Trophoblast cell (in vitro differentiated cells and primary cell): ENCODE data around the gene QTRT2.

Source experiments
- DNase-seq, 2 donors: peaks; one replicate each; pipeline ENCODE4 v3.0.0-alpha.2; 2016
- H2AFZ ChIP-seq: 2 replicates; pipeline ENCODE4 v1.6.1; 2013; ENCODE audit warnings: low read length, moderate library complexity, mild to moderate bottlenecking; ENCODE audit not compliant: insufficient read depth, poor library complexity
- H2AK5ac ChIP-seq: 2 replicates; pipeline ENCODE4 v1.6.1; 2013; ENCODE audit warnings: mild to moderate bottlenecking, low read length
- H2BK120ac ChIP-seq: 2 replicates; pipeline ENCODE4 v1.6.1; 2013; ENCODE audit warnings: low read length, mild to moderate bottlenecking, moderate library complexity; ENCODE audit not compliant: insufficient read depth, poor library complexity
- H2BK12ac ChIP-seq: 2 replicates; pipeline ENCODE4 v1.6.1; 2013; ENCODE audit warnings: mild to moderate bottlenecking, low read length, moderate library complexity
- H2BK5ac ChIP-seq: 2 replicates; pipeline ENCODE4 v1.6.1; 2013; ENCODE audit warnings: low read length, low read depth, moderate library complexity, mild to moderate bottlenecking; ENCODE audit not compliant: poor library complexity
- H3K14ac ChIP-seq: 2 replicates; pipeline ENCODE4 v1.6.1; 2013; ENCODE audit warnings: mild to moderate bottlenecking, low read length
- H3K18ac ChIP-seq: 2 replicates; pipeline ENCODE4 v1.6.1; 2013; ENCODE audit warnings: mild to moderate bottlenecking, low read length
- H3K23ac ChIP-seq: 2 replicates; pipeline ENCODE4 v1.6.1; 2013; ENCODE audit warnings: low read length
- H3K27ac ChIP-seq: 2 replicates; pipeline ENCODE4 v1.5.1; 2013; ENCODE audit warnings: low read depth, mild to moderate bottlenecking, inconsistent platforms, low read length, moderate library complexity
- H3K27me3 ChIP-seq: 2 replicates; pipeline ENCODE4 v1.6.1; 2013; ENCODE audit warnings: inconsistent platforms, mild to moderate bottlenecking, low read length, moderate library complexity; ENCODE audit not compliant: insufficient read depth
- H3K36me3 ChIP-seq, 2 experiments: 1 replicate in 1 of 2; 2 replicates in 1 of 2; pipeline ENCODE4 v1.6.1; 2013; ENCODE audit warnings: low read length in 2 of 2, mild to moderate bottlenecking in 2 of 2, moderate library complexity in 1 of 2; ENCODE audit not compliant: insufficient read depth in 2 of 2, control insufficient read depth in 1 of 2
- H3K4ac ChIP-seq: 2 replicates; pipeline ENCODE4 v1.6.1; 2013; ENCODE audit warnings: low read depth, mild to moderate bottlenecking, low read length, moderate library complexity
- H3K4me1 ChIP-seq, 2 experiments: 1 replicate in 1 of 2; 2 replicates in 1 of 2; pipeline ENCODE4 v1.6.1; 2013; ENCODE audit warnings: low read length in 2 of 2, mild to moderate bottlenecking in 2 of 2, moderate library complexity in 1 of 2; ENCODE audit not compliant: insufficient read depth in 2 of 2, control insufficient read depth in 1 of 2
- H3K4me2 ChIP-seq: 2 replicates; pipeline ENCODE4 v1.6.1; 2013; ENCODE audit warnings: inconsistent platforms, mild to moderate bottlenecking, low read length, moderate library complexity
- H3K4me3 ChIP-seq: 2 replicates; pipeline ENCODE4 v1.5.1; 2013; ENCODE audit warnings: mild to moderate bottlenecking, low read depth, low read length, inconsistent platforms
- H3K79me1 ChIP-seq: one replicate; pipeline ENCODE4 v1.6.1; 2013; ENCODE audit warnings: low read length
- H3K79me2 ChIP-seq: 2 replicates; pipeline ENCODE4 v1.6.1; 2013; ENCODE audit warnings: low read length, mild to moderate bottlenecking; ENCODE audit not compliant: control insufficient read depth, insufficient read depth, poor library complexity
- H3K9ac ChIP-seq: 2 replicates; pipeline ENCODE4 v1.6.1; 2013; ENCODE audit warnings: mild to moderate bottlenecking, low read length
- H3K9me3 ChIP-seq: 2 replicates; pipeline ENCODE4 v1.6.1; 2013; ENCODE audit warnings: low read depth, mild to moderate bottlenecking, control low read depth, inconsistent platforms, low read length; ENCODE audit not compliant: insufficient read depth
- H4K12ac ChIP-seq: 2 replicates; pipeline ENCODE4 v1.6.1; 2013; ENCODE audit warnings: low read depth, mild to moderate bottlenecking, low read length, moderate library complexity
- H4K8ac ChIP-seq: 2 replicates; pipeline ENCODE4 v1.6.1; 2013; ENCODE audit warnings: low read depth, mild to moderate bottlenecking, low read length, moderate library complexity
- H4K91ac ChIP-seq: one replicate; pipeline ENCODE4 v1.6.1; 2013; ENCODE audit warnings: low read depth, mild to moderate bottlenecking, low read length, moderate library complexity
- WGBS: extraction: QIAGEN DNeasy Blood & Tissue Kit; methylation state at CpG from one replicate; pipeline ENCODE4 v1.1.7; 2013; ENCODE audit warnings: missing lambda C conversion rate; ENCODE audit not compliant: insufficient read length, insufficient coverage; ENCODE audit errors: extremely low coverage; 5-methylcytosine and 5-hydroxymethylcytosine counted together

QTRT2 gene

DNA sequence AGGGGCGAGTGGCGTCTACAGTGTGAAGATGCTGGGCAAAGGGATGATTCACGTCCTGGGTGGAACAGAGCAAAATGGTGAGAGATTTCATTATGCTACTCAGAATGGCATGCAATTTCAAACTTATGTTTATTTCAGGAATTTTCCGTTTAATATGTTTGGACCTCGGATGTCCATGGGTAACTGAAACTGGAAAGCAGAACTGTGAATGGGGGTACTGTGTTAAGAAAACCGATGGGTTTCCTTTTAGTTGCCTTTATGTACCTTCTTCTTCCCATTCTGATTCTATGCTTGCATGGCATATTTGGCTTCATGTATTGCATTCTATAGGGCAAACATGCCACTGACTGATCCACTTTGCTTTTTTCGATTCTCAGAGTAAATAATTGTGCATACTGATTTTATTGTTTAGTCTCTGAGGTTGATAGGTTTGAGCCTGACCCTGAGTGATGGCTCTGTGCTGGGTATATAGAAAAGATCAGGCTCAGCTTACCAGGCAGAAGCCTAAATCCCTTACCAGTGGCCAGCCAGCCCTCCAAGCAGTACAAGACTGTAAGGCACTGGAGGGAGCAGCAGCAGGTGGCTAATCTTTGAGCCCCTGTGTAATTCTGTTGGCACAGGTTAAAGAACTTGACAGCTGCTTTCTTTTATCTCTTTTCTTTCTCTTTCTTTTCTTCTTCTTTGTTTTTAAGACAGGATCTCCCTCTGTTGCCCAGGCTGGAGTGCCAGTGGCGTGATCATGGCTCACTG, 4.5 kb downstream of the QTRT2 start:
- no CpG with 5 or more reads among the region's 8 CpGs for WGBS

GRCh38 chr3:114067804-114068203, 11.3 kb downstream of the QTRT2 start:
- H3K4me2 ChIP-seq: no peak overlapping the region
- peaks cover 9 to 12% of the 10 kb centered on the region in 2 experiments for H3K36me3 ChIP-seq
- H2AK5ac ChIP-seq: no peak overlapping the region
- H3K4me3 ChIP-seq: no peak overlapping the region
- no peaks in the 10 kb centered on the region for H3K9me3 ChIP-seq
- H4K12ac ChIP-seq: no peak overlapping the region
- no peak overlapping the region for H4K8ac ChIP-seq
- WGBS: no CpG with 5 or more reads among the region's 4 CpGs
- no peak overlapping the region for H2BK5ac ChIP-seq
- H2BK120ac ChIP-seq: no peak overlapping the region
- H2AFZ ChIP-seq: no peak overlapping the region
- no peak for DNase-seq
- H3K79me2 ChIP-seq: no peaks in the 10 kb centered on the region
- H3K27ac ChIP-seq: no peak overlapping the region
- H3K23ac ChIP-seq: no peak overlapping the region
- H4K91ac ChIP-seq: no peak overlapping the region
- H3K9ac ChIP-seq: no peak overlapping the region
- H3K79me1 ChIP-seq: no peaks in the 10 kb centered on the region
- H2BK12ac ChIP-seq: no peak overlapping the region
- no peaks in the 10 kb centered on the region for H3K27me3 ChIP-seq
- no peak overlapping the region for H3K14ac ChIP-seq
- H3K4me1 ChIP-seq: no peaks in the 10 kb centered on the region
- H3K4ac ChIP-seq: no peak overlapping the region
- H3K18ac ChIP-seq: no peak overlapping the region

More for the DNA sequence above, 4.5 kb downstream of the QTRT2 start:
- no peak overlapping the region for H3K27ac ChIP-seq
- H4K12ac ChIP-seq: no peak overlapping the region
- no peak overlapping the region for H3K18ac ChIP-seq
- H3K4me3 ChIP-seq: no peak overlapping the region
- H3K4me2 ChIP-seq: no peak overlapping the region
- peaks cover 2% of the 10 kb centered on the region for H3K79me1 ChIP-seq
- H4K8ac ChIP-seq: no peak overlapping the region
- peaks cover 3 to 4% of the 10 kb centered on the region in 2 experiments for H3K36me3 ChIP-seq
- no peaks in the 10 kb centered on the region for H3K4me1 ChIP-seq
- no peaks in the 10 kb centered on the region for H3K27me3 ChIP-seq
- H2BK12ac ChIP-seq: no peak overlapping the region
- no peak overlapping the region for H3K4ac ChIP-seq
- no peak for DNase-seq
- no peak overlapping the region for H3K23ac ChIP-seq
- H3K14ac ChIP-seq: no peak overlapping the region
- no peaks in the 10 kb centered on the region for H3K9me3 ChIP-seq
- H4K91ac ChIP-seq: no peak overlapping the region
- H2BK5ac ChIP-seq: no peak overlapping the region
- H2AFZ ChIP-seq: no peak overlapping the region
- peaks cover 3% of the 10 kb centered on the region for H3K79me2 ChIP-seq
- no peak overlapping the region for H2BK120ac ChIP-seq
- no peak overlapping the region for H2AK5ac ChIP-seq
- no peak overlapping the region for H3K9ac ChIP-seq

GRCh38 chr3:114068336-114068735, 11.8 kb downstream of the QTRT2 start:
- H3K9ac ChIP-seq: no peak overlapping the region
- no peak overlapping the region for H2AFZ ChIP-seq
- H4K12ac ChIP-seq: no peak overlapping the region
- H2BK5ac ChIP-seq: no peak overlapping the region
- no peak for DNase-seq
- no peak overlapping the region for H4K8ac ChIP-seq
- no peak overlapping the region for H3K4me3 ChIP-seq
- WGBS: no CpG with 5 or more reads among the region's 4 CpGs
- H3K23ac ChIP-seq: no peak overlapping the region
- no peak overlapping the region for H2AK5ac ChIP-seq
- H3K9me3 ChIP-seq: no peaks in the 10 kb centered on the region
- no peak overlapping the region for H4K91ac ChIP-seq
- no peak overlapping the region for H2BK120ac ChIP-seq
- H3K36me3 ChIP-seq: peaks cover 9 to 14% of the 10 kb centered on the region in 2 experiments
- no peak overlapping the region for H3K4ac ChIP-seq
- no peaks in the 10 kb centered on the region for H3K27me3 ChIP-seq
- H3K14ac ChIP-seq: no peak overlapping the region
- no peak overlapping the region for H3K4me2 ChIP-seq
- no peaks in the 10 kb centered on the region for H3K4me1 ChIP-seq
- no peaks in the 10 kb centered on the region for H3K79me1 ChIP-seq
- H3K79me2 ChIP-seq: no peaks in the 10 kb centered on the region
- no peak overlapping the region for H3K18ac ChIP-seq
- H3K27ac ChIP-seq: no peak overlapping the region
- H2BK12ac ChIP-seq: no peak overlapping the region

DNA sequence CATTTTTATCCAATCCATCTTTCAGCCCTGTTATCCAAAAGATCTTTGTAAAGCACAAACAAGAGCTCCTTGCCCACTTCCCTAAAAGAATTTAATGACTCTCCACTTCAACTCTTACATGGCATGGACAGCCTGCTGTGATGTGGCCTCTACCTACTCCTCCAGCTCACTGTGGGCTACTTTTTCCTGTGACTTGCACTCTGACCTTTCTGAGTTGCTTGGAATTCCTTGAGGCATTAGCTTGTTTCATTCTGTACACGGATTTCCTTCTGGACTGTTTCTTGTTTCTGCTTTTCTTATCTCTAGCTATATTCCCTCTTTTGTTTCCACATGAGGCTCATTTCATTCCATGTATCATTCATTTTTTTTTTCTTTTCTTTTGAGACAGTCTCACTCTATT, 15.2 kb downstream of the QTRT2 start:
- H3K4me3 ChIP-seq: no peak overlapping the region
- no peaks in the 10 kb centered on the region for H3K27me3 ChIP-seq
- no peak overlapping the region for H2AFZ ChIP-seq
- H4K8ac ChIP-seq: no peak overlapping the region
- no peak overlapping the region for H3K4ac ChIP-seq
- no peak overlapping the region for H2AK5ac ChIP-seq
- H3K14ac ChIP-seq: no peak overlapping the region
- no peaks in the 10 kb centered on the region for H3K9me3 ChIP-seq
- no peak overlapping the region for H2BK5ac ChIP-seq
- no CpG with 5 or more reads among the region's 1 CpG for WGBS
- H2BK12ac ChIP-seq: no peak overlapping the region
- H3K79me2 ChIP-seq: no peaks in the 10 kb centered on the region
- no peaks in the 10 kb centered on the region for H3K79me1 ChIP-seq
- H3K27ac ChIP-seq: no peak overlapping the region
- no peak overlapping the region for H4K91ac ChIP-seq
- no peak for DNase-seq
- H3K23ac ChIP-seq: no peak overlapping the region
- peaks cover 18 to 23% of the 10 kb centered on the region in 2 experiments for H3K36me3 ChIP-seq
- H3K4me2 ChIP-seq: no peak overlapping the region
- no peak overlapping the region for H3K9ac ChIP-seq
- no peak overlapping the region for H4K12ac ChIP-seq
- H3K4me1 ChIP-seq: no peaks in the 10 kb centered on the region
- H2BK120ac ChIP-seq: no peak overlapping the region
- no peak overlapping the region for H3K18ac ChIP-seq
